Breast epithelium (tissue), 4 donors: Measurements from ENCODE around the gene TFF2. TPM values are rescaled to one million over a fixed set of nuclear protein-coding genes. Genes with fewer than 3 reads are reported as not detected.

Experiments
- DNase-seq, 2 donors: peaks; one replicate each; pipeline ENCODE4 v3.0.0-alpha.2; 2019; ENCODE audit warnings: low spot score in 2 of 2
- H3K27ac ChIP-seq, 2 donors: fragments of 200-600 bp; sonication (generic) in 1 of 2; one replicate each; pipeline ENCODE4 v1.5.1; 2016 to 2019; ENCODE audit warnings: mild to moderate bottlenecking in 1 of 2
- H3K27me3 ChIP-seq, 2 donors: fragments of 200-600 bp; sonication (generic) in 1 of 2; one replicate each; pipeline versions ENCODE4 v1.5.1 to v1.6.0; 2017 to 2019; ENCODE audit warnings: control low read depth in 1 of 2, mild to moderate bottlenecking in 1 of 2
- H3K36me3 ChIP-seq: fragments of 200-600 bp; one replicate; pipeline ENCODE4 v1.5.1; 2019
- H3K4me1 ChIP-seq, 2 donors: fragments of 200-600 bp; sonication (generic); one replicate each; pipeline ENCODE4 v1.5.1; 2016 to 2019; ENCODE audit warnings: control low read depth in 1 of 2
- H3K4me3 ChIP-seq, 3 donors: fragments of 200-600 bp; sonication (generic); 1 replicate in 2 of 3; 2 replicates in 1 of 3; pipeline ENCODE4 v1.5.1; 2016 to 2019; ENCODE audit warnings: mild to moderate bottlenecking in 3 of 3, moderate library complexity in 2 of 3
- H3K9me3 ChIP-seq, 2 donors: fragments of 200-600 bp; sonication (generic) in 1 of 2; one replicate each; pipeline ENCODE4 v1.5.1; 2016 to 2019; ENCODE audit warnings: control low read depth in 1 of 2
- POLR2A ChIP-seq: fragments of 450-650 bp; IDR thresholded peaks from one replicate; pipeline ENCODE4 v1.6.1; 2016; ENCODE audit warnings: antibody characterized with exemption, mild to moderate bottlenecking, moderate library complexity
- POLR2AphosphoS5 ChIP-seq, 3 donors: sonication (generic); formaldehyde crosslinking; IDR thresholded peaks; one replicate each; pipeline ENCODE4 v1.6.1; 2017; ENCODE audit warnings: antibody characterized with exemption in 3 of 3
- intact Hi-C: fragments of 100-400 bp; cut with DNase I; formaldehyde crosslinking; loops from one replicate; pipeline ENCODE4 v1.15.1; 2023; ENCODE audit warnings: low total_unique reads
- total RNA-seq, 3 donors: library from RNA; depleted of rRNA; stranded (reverse); fragments of >200 nt; gene quantifications; one replicate each; pipeline ENCODE4 v1.1.0, GENCODE V29; 2016
- TF ChIP-seq, protein P1 (sequence below), 3 donors: fragments of 450-650 bp; IDR thresholded peaks; one replicate each; pipeline ENCODE4 v1.5.1; 2016 to 2017; ENCODE audit warnings: antibody characterized with exemption in 3 of 3, mild to moderate bottlenecking in 3 of 3, moderate library complexity in 3 of 3

Gene TFF2
- total RNA-seq, 3 donors from 2014 or later: not detected

- Histone ChIP-seq H3K27ac (no peak overlapping the region), H3K4me3 (no peak overlapping the region), H3K9me3 (peaks cover 4 to 8% of the 10 kb centered on the region in 2 donors), H3K4me1 (no peaks in the 10 kb centered on the region), H3K27me3 (peaks cover 0 to 9% of the 10 kb centered on the region in 2 donors), H3K36me3 (no peaks in the 10 kb centered on the region)
- TF ChIP-seq POLR2AphosphoS5 (IDR thresholded peaks at IDR 0.05) (no peak), POLR2A (no peak)
- TF ChIP-seq, protein P1, sequence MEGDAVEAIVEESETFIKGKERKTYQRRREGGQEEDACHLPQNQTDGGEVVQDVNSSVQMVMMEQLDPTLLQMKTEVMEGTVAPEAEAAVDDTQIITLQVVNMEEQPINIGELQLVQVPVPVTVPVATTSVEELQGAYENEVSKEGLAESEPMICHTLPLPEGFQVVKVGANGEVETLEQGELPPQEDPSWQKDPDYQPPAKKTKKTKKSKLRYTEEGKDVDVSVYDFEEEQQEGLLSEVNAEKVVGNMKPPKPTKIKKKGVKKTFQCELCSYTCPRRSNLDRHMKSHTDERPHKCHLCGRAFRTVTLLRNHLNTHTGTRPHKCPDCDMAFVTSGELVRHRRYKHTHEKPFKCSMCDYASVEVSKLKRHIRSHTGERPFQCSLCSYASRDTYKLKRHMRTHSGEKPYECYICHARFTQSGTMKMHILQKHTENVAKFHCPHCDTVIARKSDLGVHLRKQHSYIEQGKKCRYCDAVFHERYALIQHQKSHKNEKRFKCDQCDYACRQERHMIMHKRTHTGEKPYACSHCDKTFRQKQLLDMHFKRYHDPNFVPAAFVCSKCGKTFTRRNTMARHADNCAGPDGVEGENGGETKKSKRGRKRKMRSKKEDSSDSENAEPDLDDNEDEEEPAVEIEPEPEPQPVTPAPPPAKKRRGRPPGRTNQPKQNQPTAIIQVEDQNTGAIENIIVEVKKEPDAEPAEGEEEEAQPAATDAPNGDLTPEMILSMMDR (IDR thresholded peaks at IDR 0.05): no peak
- intact Hi-C loops: no loop called here
- no peak for DNase-seq
These were observed 12.5 kb upstream of the TFF2 start for GRCh38 chr21:42363312-42363711.

GRCh38 chr21:42362700-42363099, 11.9 kb upstream of the TFF2 start:
- peaks cover 4 to 8% of the 10 kb centered on the region in 2 donors for H3K9me3 ChIP-seq
- H3K4me3 ChIP-seq: no peak overlapping the region
- peaks cover 0 to 9% of the 10 kb centered on the region in 2 donors for H3K27me3 ChIP-seq
- TF ChIP-seq, protein P1 (IDR thresholded peaks at IDR 0.05): no peak
- TF ChIP-seq POLR2AphosphoS5 (IDR thresholded peaks at IDR 0.05) (no peak), POLR2A (no peak)
- DNase-seq: no peak
- no peak overlapping the region for H3K27ac ChIP-seq
- H3K36me3 ChIP-seq: no peaks in the 10 kb centered on the region
- no peaks in the 10 kb centered on the region for H3K4me1 ChIP-seq
- intact Hi-C loops: no loop called here

GRCh38 chr21:42362198-42362597, 11.4 kb upstream of the TFF2 start:
- Histone ChIP-seq H3K27me3 (peaks cover 0 to 9% of the 10 kb centered on the region in 2 donors), H3K27ac (no peak overlapping the region), H3K9me3 (peaks cover 4 to 8% of the 10 kb centered on the region in 2 donors), H3K4me1 (no peaks in the 10 kb centered on the region), H3K4me3 (no peak overlapping the region), H3K36me3 (no peaks in the 10 kb centered on the region)
- intact Hi-C loops: no loop called here
- TF ChIP-seq, protein P1 (IDR thresholded peaks at IDR 0.05): no peak
- TF ChIP-seq POLR2AphosphoS5 (IDR thresholded peaks at IDR 0.05) (no peak), POLR2A (no peak)
- DNase-seq: no peak

DNA sequence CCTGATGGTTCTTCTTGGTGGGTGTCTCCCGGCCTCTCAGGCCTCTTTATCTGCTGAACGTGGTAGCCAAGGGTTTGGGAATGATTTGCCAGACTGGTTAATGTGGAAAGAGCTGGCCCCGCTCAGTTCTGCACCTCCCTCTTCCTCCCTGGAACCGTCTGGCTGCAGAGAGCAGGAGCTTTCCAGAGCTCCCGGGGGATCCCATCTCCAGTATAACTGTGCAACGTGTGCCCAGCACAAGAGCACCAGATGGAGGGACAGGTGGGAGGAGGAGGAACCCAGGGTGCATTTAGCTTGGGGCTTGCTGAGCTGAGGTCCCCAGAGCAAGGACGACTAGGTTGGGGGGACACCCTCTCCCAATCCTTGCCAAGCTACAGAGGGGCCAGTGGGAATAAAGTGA, 10.5 kb upstream of the TFF2 start:
- H3K9me3 ChIP-seq: peaks cover 8 to 11% of the 10 kb centered on the region in 2 donors
- no peaks in the 10 kb centered on the region for H3K4me1 ChIP-seq
- H3K27me3 ChIP-seq: peaks cover 0 to 9% of the 10 kb centered on the region in 2 donors
- H3K36me3 ChIP-seq: no peaks in the 10 kb centered on the region
- no peak overlapping the region for H3K4me3 ChIP-seq
- TF ChIP-seq POLR2AphosphoS5 (IDR thresholded peaks at IDR 0.05): no peak
- TF ChIP-seq, protein P1 (IDR thresholded peaks at IDR 0.05): no peak
- TF ChIP-seq POLR2A: no peak
- intact Hi-C loops: no loop called here
- DNase-seq: no peak
- no peak overlapping the region for H3K27ac ChIP-seq

- TF ChIP-seq, protein P1 (IDR thresholded peaks at IDR 0.05): no peak
- no peak for TF ChIP-seq POLR2A
- TF ChIP-seq POLR2AphosphoS5 (IDR thresholded peaks at IDR 0.05): no peak
- Histone ChIP-seq H3K4me1 (no peaks in the 10 kb centered on the region), H3K27me3 (peaks cover 0 to 8% of the 10 kb centered on the region in 2 donors), H3K9me3 (peaks cover 8 to 11% of the 10 kb centered on the region in 2 donors), H3K4me3 (no peak overlapping the region), H3K36me3 (no peaks in the 10 kb centered on the region), H3K27ac (no peak overlapping the region)
- no peak for DNase-seq
- intact Hi-C loops: no loop called here
These were observed 9.5 kb upstream of the TFF2 start for GRCh38 chr21:42360317-42360716.
